ENCODE data around the gene CPS1.

Gene CPS1

DNA sequence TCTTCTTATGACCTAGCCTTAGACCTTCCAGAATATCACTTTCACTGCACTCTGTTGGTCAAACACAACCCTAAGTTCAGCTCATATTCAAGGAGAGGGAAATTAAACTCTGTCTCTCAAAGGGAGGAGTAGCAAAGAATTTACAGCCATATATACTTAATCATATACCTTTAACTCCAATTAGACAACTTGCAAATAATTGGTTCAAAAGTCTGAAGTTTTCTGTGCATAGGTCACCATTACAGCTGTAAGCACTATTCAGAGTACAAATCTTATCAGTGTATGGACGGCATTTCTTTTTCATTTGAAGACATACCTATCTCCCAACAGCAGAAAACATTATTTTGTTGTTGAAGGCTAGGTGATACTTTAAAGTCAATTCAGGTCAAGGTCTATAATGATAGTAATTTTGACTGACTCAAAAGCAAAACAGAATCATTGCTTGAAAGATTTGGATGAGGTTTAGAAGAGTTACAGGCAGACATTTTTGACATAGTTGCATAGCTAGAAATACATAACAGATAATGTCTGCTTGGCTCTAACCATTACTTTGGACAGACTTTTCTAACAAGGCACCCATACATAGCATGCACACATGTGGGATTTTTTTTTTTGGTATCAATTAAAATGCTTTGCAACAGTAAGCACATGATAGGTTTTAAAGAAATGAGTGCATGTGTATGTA is 131.5 kb downstream of the CPS1 start:
- ATAC-seq, result no peak

GRCh38 chr2:210707900-210708299 is 151.5 kb downstream of the CPS1 start:
- no peak for ATAC-seq

DNA sequence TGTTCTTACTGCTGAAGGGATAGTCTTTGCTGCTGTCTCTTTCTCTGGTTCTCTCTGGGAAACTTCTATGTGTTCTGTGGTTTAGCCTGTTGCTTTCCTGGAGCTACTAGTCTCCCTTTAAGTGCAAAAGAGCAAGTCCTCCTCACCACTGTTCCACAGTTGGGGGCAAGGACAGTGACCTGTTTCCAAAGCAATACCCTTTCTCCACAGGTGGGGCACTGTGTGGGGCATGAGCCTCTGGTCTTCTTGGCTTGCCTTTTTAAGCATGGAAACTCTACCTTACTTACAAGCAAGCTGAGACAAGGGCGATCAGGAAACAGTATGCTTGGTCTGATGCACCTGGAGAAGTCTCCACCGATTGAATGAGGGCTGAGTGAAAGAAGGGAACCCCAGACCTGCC is 156.7 kb downstream of the CPS1 start:
- ATAC-seq, result no peak

DNA sequence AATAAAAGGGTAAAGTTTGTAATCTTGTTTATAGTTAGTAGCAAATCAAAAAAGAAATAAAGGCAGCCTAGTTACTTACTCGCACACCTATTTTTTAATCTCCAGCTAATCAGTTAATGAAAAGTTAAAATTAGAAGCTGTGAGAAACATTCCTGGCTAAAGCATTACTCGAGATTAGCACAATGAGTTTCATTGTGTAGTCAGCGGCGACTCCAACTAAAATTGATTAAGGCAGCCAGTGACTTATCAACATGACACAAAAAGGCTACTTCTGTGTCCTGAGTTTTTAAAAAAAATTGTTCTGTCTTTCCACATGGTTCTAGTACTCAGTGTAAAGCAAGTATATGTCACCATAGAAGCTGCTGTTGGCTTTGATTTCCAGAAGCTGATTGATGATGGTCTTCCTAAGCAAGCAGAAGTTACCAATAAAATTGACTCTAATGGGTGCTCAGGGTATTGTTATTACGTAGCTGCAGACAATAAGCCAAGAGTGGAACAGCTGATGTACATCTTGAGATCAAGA is 159.2 kb downstream of the CPS1 start:
- no peak for ATAC-seq

- ATAC-seq, result no peak
These were observed 162.1 kb downstream of the CPS1 start for GRCh38 chr2:210718503-210718902.

GRCh38 chr2:210722092-210722491 is 165.7 kb downstream of the CPS1 start:
- ATAC-seq, result no peak

DNA sequence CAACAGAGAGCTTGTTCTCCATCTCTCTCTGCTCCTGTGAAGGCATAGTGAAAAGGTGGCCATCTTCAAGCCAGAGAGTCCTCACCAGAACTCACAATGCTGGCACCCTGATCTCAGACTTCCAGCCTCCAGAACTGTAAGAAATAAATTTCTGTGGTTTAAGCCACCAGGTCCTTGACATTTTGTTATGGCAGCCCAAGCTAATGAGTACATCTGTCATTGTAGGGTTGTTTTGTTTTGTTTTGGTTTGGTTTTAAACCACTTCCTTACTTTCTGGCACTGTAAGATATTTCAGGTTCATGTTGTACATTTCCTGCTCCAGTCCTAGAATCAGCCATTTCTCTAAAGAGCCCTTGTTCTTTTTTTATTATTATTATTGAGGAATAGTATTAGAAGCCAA is 171.2 kb downstream of the CPS1 start:
- no peak for ATAC-seq

Measured in activated CD4-positive, CD25-positive, alpha-beta regulatory T cell treated with anti-CD3 and anti-CD28 coated beads, Interleukin-2, amount 50 U/mL, for 24 hours (primary cell).